K562 (cell line): Measurements from ENCODE around the gene RAD21L1. TPM values are rescaled to one million over a fixed set of nuclear protein-coding genes. Genes with fewer than 3 reads are reported as not detected.

Source experiments
- ESRRA ChIP-seq: fragments of 450-650 bp; IDR thresholded peaks from 2 replicates; pipeline ENCODE4 v1.6.1; 2014; ENCODE audit warnings: low read depth, mild to moderate bottlenecking, moderate library complexity, borderline replicate concordance
- FOXJ3 ChIP-seq: sonication (generic); formaldehyde crosslinking; IDR thresholded peaks from 2 replicates; pipeline ENCODE4 v1.4.0; 2020; ENCODE audit warnings: mild to moderate bottlenecking, missing genetic modification reagents
- GATA2 ChIP-seq: sonication (generic); formaldehyde crosslinking; IDR thresholded peaks from 2 replicates; pipeline ENCODE4 v1.4.0; 2020; ENCODE audit warnings: mild to moderate bottlenecking, missing genetic modification reagents
- LEF1 ChIP-seq: fragments of 450-650 bp; IDR thresholded peaks from 2 replicates; pipeline ENCODE4 v1.6.1; 2016; ENCODE audit warnings: mild to moderate bottlenecking
- MAFF ChIP-seq: IDR thresholded peaks from 2 replicates; pipeline ENCODE4 v1.6.1; 2012; ENCODE audit warnings: low read length, improper control_type of control experiment
- MAFK ChIP-seq: IDR thresholded peaks from 2 replicates; pipeline ENCODE4 v1.6.1; 2011; ENCODE audit warnings: low read length, improper control_type of control experiment
- MCM5 ChIP-seq: fragments of 450-650 bp; IDR thresholded peaks from 2 replicates; pipeline ENCODE4 v1.6.1; 2016; ENCODE audit warnings: low read depth
- SIN3B ChIP-seq: fragments of 450-650 bp; IDR thresholded peaks from 2 replicates; pipeline ENCODE4 v1.6.1; 2017; ENCODE audit warnings: low read depth, mild to moderate bottlenecking, moderate library complexity
- SOX6 ChIP-seq: fragments of 450-650 bp; IDR thresholded peaks from 2 replicates; pipeline ENCODE4 v1.6.1; 2014; ENCODE audit warnings: mild to moderate bottlenecking
- STAT5A ChIP-seq: IDR thresholded peaks from 2 replicates; pipeline ENCODE4 v1.6.1; 2012; ENCODE audit warnings: low read length, inconsistent platforms, borderline replicate concordance
- TAF9B ChIP-seq: fragments of 450-650 bp; IDR thresholded peaks from 2 replicates; pipeline ENCODE4 v1.6.1; 2018; ENCODE audit warnings: mild to moderate bottlenecking; ENCODE audit not compliant: partially characterized antibody
- TRIM24 ChIP-seq, 2 experiments: fragments of 450-650 bp; IDR thresholded peaks; 2 replicates each; pipeline ENCODE4 v1.6.1; 2016
- ZNF175 ChIP-seq: fragments of 200-800 bp; sonication (Bioruptor generic); IDR thresholded peaks from 2 replicates; pipeline ENCODE4 v1.6.1; 2016; ENCODE audit warnings: low read depth, mild to moderate bottlenecking, missing genetic modification characterization, missing compliant biosample characterization
- ZNF79 ChIP-seq: fragments of 250-450 bp; sonication (Bioruptor Pico); IDR thresholded peaks from 2 replicates; pipeline ENCODE4 v1.4.0; 2020; ENCODE audit warnings: low read depth, mild to moderate bottlenecking, moderate library complexity
- polyA plus RNA-seq, 8 experiments: library from polyadenylated mRNA; depleted of rRNA in 4 of 8; stranded (reverse) in 5 of 8; unstranded in 3 of 8; fragments of >200 nt; fragmentation: Nextera tagmentation in 2 of 8; fragmentation: Illumina TruSeq in 1 of 8; extraction: Ambion mirVana in 2 of 8; extraction: Trizol in 1 of 8; gene quantifications; 2 replicates each; pipeline versions ENCODE4 v1.2.1 to v1.2.3, GENCODE V29; 2011 to 2014; ENCODE audit warnings: inconsistent platforms in 1 of 8, missing spikeins in 1 of 8
- total RNA-seq, 7 experiments: library from RNA; depleted of rRNA in 6 of 7; stranded (reverse); fragments of >200 nt in 6 of 7; fragmentation: Illumina TruSeq in 2 of 7; extraction: Trizol in 2 of 7; gene quantifications; 2 replicates each; pipeline versions ENCODE4 v1.2.1 to v1.2.3, GENCODE V29; 2011 to 2021; ENCODE audit warnings: low replicate concordance in 1 of 7
- TF ChIP-seq, protein P1 (sequence below): sonication (generic); formaldehyde crosslinking; IDR thresholded peaks from 2 replicates; pipeline ENCODE4 v1.8.0; 2022; ENCODE audit warnings: missing genetic modification reagents, mild to moderate bottlenecking, borderline replicate concordance
- TF ChIP-seq, protein P2 (sequence below): fragments of 250-450 bp; sonication (Bioruptor Pico); IDR thresholded peaks from 2 replicates; pipeline ENCODE4 v1.4.0; 2020; ENCODE audit warnings: mild to moderate bottlenecking, moderate library complexity, borderline replicate concordance
- TF ChIP-seq, protein P3 (sequence below), 3 experiments: IDR thresholded peaks in 2 of 3; conservative IDR thresholded peaks in 1 of 3; 2 replicates each; pipeline ENCODE4 v1.5.1; 2011 to 2012; ENCODE audit warnings: low read length in 3 of 3, mild to moderate bottlenecking in 3 of 3, control low read depth in 2 of 3, improper control_type of control experiment in 1 of 3, inconsistent platforms in 1 of 3, low read depth in 1 of 3, mixed read lengths in 1 of 3, moderate library complexity in 1 of 3; ENCODE audit not compliant: insufficient read depth in 2 of 3
- TF ChIP-seq, protein P4 (sequence below), 2 experiments: fragments of 450-650 bp; conservative IDR thresholded peaks; 2 replicates each; pipeline ENCODE4 v1.6.1; 2017; ENCODE audit warnings: mild to moderate bottlenecking in 2 of 2, moderate library complexity in 2 of 2
- TF ChIP-seq, protein P5 (sequence below): fragments of 250-450 bp; sonication (Bioruptor Pico); IDR thresholded peaks from 2 replicates; pipeline ENCODE4 v1.8.0; 2021; ENCODE audit warnings: moderate library complexity, mild to moderate bottlenecking, inconsistent platforms

Gene RAD21L1
- total and polyA plus RNA-seq, 9 of the 15 experiments (the other 6 are each of a cell fraction or from before 2014, with no cell fraction given) = 0.17 to 1.7 (median 0.45) TPM; not detected in 1

DNA sequence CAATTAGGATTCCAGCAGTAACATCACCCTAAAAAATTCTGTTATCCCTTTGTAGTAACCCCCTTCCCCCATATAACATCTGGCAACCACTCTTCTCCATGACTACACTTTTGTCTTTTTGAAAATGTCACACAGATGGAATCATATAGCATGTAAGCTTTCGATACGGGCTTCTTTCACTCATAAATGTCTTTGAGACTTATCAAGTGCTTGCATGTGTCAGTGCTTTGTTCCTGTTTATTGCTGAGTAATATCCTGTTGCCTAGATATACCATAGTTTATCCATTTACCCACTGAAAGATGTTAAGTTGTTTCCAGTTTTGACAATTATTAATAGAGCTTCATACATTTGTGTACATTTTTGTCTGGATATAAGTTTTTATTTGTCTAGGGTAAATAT, 29.8 kb downstream of the RAD21L1 start (continued):
- peak; percentile 98 for TF ChIP-seq SOX6
- peak; percentile 33 for TF ChIP-seq TAF9B
- no peak for TF ChIP-seq SIN3B
- TF ChIP-seq, protein P1, sequence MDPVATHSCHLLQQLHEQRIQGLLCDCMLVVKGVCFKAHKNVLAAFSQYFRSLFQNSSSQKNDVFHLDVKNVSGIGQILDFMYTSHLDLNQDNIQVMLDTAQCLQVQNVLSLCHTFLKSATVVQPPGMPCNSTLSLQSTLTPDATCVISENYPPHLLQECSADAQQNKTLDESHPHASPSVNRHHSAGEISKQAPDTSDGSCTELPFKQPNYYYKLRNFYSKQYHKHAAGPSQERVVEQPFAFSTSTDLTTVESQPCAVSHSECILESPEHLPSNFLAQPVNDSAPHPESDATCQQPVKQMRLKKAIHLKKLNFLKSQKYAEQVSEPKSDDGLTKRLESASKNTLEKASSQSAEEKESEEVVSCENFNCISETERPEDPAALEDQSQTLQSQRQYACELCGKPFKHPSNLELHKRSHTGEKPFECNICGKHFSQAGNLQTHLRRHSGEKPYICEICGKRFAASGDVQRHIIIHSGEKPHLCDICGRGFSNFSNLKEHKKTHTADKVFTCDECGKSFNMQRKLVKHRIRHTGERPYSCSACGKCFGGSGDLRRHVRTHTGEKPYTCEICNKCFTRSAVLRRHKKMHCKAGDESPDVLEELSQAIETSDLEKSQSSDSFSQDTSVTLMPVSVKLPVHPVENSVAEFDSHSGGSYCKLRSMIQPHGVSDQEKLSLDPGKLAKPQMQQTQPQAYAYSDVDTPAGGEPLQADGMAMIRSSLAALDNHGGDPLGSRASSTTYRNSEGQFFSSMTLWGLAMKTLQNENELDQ (CRISPR knock-in tag) = no peak
- peak; percentile 75 for TF ChIP-seq LEF1
- peak; percentile 50; the same call in 1 of the 2 replicates for TF ChIP-seq MAFK
- TF ChIP-seq, protein P2, sequence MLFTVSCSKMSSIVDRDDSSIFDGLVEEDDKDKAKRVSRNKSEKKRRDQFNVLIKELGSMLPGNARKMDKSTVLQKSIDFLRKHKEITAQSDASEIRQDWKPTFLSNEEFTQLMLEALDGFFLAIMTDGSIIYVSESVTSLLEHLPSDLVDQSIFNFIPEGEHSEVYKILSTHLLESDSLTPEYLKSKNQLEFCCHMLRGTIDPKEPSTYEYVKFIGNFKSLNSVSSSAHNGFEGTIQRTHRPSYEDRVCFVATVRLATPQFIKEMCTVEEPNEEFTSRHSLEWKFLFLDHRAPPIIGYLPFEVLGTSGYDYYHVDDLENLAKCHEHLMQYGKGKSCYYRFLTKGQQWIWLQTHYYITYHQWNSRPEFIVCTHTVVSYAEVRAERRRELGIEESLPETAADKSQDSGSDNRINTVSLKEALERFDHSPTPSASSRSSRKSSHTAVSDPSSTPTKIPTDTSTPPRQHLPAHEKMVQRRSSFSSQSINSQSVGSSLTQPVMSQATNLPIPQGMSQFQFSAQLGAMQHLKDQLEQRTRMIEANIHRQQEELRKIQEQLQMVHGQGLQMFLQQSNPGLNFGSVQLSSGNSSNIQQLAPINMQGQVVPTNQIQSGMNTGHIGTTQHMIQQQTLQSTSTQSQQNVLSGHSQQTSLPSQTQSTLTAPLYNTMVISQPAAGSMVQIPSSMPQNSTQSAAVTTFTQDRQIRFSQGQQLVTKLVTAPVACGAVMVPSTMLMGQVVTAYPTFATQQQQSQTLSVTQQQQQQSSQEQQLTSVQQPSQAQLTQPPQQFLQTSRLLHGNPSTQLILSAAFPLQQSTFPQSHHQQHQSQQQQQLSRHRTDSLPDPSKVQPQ (CRISPR knock-in tag) = no peak
- peak; percentile 70 for TF ChIP-seq MAFF
- no peak for TF ChIP-seq MCM5
- TF ChIP-seq, protein P3, sequence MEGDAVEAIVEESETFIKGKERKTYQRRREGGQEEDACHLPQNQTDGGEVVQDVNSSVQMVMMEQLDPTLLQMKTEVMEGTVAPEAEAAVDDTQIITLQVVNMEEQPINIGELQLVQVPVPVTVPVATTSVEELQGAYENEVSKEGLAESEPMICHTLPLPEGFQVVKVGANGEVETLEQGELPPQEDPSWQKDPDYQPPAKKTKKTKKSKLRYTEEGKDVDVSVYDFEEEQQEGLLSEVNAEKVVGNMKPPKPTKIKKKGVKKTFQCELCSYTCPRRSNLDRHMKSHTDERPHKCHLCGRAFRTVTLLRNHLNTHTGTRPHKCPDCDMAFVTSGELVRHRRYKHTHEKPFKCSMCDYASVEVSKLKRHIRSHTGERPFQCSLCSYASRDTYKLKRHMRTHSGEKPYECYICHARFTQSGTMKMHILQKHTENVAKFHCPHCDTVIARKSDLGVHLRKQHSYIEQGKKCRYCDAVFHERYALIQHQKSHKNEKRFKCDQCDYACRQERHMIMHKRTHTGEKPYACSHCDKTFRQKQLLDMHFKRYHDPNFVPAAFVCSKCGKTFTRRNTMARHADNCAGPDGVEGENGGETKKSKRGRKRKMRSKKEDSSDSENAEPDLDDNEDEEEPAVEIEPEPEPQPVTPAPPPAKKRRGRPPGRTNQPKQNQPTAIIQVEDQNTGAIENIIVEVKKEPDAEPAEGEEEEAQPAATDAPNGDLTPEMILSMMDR (IDR thresholded peaks at IDR 0.05 in 2 of 3, conservative IDR thresholded peaks at IDR 0.05 in 1 of 3; ENCODE audit: insufficient read depth in 2 of 3, low read depth in 1 of 3, low read length in 3 of 3) = no peak
- TF ChIP-seq GATA2 (CRISPR knock-in tag) = peak; percentile 65
- TF ChIP-seq, protein P4, sequence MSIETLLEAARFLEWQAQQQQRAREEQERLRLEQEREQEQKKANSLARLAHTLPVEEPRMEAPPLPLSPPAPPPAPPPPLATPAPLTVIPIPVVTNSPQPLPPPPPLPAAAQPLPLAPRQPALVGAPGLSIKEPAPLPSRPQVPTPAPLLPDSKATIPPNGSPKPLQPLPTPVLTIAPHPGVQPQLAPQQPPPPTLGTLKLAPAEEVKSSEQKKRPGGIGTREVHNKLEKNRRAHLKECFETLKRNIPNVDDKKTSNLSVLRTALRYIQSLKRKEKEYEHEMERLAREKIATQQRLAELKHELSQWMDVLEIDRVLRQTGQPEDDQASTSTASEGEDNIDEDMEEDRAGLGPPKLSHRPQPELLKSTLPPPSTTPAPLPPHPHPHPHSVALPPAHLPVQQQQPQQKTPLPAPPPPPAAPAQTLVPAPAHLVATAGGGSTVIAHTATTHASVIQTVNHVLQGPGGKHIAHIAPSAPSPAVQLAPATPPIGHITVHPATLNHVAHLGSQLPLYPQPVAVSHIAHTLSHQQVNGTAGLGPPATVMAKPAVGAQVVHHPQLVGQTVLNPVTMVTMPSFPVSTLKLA (conservative IDR thresholded peaks at IDR 0.05) = peak in 1 of 2 experiments; percentile 56; a peak in 1 of 4 replicates
- peak; percentile 99 for TF ChIP-seq TRIM24 (IDR thresholded peaks at IDR 0.05)
- peak; percentile 63 for TF ChIP-seq STAT5A
- no peak for TF ChIP-seq ZNF79 (CRISPR knock-in tag)
- TF ChIP-seq, protein P5, sequence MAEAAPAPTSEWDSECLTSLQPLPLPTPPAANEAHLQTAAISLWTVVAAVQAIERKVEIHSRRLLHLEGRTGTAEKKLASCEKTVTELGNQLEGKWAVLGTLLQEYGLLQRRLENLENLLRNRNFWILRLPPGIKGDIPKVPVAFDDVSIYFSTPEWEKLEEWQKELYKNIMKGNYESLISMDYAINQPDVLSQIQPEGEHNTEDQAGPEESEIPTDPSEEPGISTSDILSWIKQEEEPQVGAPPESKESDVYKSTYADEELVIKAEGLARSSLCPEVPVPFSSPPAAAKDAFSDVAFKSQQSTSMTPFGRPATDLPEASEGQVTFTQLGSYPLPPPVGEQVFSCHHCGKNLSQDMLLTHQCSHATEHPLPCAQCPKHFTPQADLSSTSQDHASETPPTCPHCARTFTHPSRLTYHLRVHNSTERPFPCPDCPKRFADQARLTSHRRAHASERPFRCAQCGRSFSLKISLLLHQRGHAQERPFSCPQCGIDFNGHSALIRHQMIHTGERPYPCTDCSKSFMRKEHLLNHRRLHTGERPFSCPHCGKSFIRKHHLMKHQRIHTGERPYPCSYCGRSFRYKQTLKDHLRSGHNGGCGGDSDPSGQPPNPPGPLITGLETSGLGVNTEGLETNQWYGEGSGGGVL (CRISPR knock-in tag) = no peak
- no peak for TF ChIP-seq ESRRA
- TF ChIP-seq FOXJ3 (CRISPR knock-in tag) = 0 out of 2 replicates have a peak, but pooled peaks have one; percentile 41
- 0 out of 2 replicates have a peak, but pooled peaks have one; percentile 46 for TF ChIP-seq ZNF175 (CRISPR knock-in tag)
